Stimulated activated CD4-positive, alpha-beta T cell treated with anti-CD3 and anti-CD28 coated beads, Interleukin-2, amount 100 ng/mL, for 24 hours (primary cell): Measurements from ENCODE around the gene RRP9.

Experiments used
- DNase-seq, 2 donors: peaks; one replicate each; pipeline ENCODE4 v3.0.0-alpha.2; 2020

The RRP9 gene

DNA sequence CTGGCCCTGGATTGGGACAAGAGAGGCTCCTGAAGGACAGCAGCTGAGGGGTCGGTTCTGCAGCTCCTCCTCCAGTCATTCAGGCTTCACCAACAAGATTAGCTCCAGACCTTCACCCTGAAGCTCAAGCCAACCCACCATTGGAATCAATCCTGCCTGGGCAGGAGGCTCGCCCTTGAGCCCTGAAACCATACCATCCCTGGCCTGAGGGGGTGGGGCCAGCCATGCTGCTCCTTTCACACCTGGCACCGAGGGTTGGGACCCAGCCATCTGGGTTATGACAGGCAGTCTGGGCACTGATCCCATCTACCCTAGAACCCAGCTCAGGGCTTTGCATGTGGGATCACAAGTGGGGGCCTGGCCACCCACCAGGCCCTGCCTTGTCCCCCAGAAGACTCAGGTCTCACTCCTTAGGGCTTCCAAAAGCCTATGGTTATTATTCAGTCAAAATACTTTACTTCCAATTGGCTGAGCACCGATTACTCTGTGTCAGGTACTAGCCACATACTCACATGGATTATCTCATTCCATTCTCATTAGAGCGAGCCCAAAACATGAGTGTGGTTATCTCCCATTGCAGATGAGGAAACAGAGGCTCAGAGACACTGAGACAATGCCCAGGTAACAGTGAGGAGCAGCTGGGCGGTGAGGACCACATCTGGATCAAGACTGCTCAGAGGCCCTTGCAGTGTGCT is 29.0 kb upstream of the RRP9 start:
- DNase-seq: no peak

DNA sequence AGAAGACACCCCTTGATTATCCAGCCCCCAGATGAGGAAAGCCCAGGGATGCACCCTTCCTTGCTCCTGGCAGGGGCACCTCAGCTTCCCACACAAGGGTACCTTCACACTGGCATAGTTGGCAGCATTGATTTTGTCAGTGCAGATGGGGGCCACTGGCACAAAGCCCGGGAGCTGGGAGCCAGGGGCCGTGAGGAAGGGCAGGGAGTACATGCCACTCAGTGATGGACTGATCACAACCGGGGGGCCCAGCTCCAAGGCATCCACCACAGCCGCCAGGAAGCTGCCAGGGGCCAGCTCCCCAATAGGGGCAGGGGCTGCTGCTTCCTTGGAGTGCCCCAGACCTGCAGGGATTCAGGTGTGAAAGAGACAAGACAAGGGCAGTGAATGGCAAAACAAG is 28.1 kb upstream of the RRP9 start:
- DNase-seq: no peak

DNA sequence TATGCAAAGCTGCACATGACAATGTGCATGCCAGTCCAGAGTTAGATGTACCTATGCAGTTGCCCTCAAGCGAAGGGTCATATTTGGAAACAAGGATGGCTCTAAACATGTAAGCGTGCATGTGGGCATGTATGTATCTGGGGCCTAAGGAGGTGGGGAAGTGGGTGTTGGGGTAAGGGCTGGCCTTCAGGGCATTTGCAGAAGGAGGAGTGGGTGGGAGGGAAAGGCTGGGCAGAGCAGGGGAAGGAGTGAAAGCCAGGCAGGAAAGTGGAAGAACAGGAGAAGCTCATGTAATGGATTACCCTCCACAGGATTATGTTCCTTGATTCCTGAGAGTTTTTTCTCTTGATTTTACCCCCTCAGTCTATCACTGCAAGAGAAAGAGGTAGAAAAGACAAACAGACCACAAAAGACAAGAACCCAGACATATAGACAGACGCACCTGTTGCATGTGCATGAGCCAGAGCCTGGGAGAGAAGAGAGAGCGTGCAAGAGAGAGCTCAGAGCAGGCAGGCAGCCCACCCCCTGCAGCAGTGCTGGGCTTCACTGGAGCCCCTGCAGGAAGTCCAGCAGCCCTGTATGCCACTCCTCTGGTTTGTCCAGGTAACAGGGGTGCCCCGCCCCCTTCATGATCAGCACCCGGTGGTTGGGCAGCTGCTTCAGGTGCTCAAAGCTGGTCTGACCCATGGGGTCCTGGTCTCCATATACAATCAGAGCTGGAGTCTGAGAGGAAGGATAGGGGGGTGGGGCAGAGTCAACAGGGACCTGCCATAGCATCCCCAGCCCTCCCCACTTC is 27.4 kb upstream of the RRP9 start:
- no peak for DNase-seq

DNA sequence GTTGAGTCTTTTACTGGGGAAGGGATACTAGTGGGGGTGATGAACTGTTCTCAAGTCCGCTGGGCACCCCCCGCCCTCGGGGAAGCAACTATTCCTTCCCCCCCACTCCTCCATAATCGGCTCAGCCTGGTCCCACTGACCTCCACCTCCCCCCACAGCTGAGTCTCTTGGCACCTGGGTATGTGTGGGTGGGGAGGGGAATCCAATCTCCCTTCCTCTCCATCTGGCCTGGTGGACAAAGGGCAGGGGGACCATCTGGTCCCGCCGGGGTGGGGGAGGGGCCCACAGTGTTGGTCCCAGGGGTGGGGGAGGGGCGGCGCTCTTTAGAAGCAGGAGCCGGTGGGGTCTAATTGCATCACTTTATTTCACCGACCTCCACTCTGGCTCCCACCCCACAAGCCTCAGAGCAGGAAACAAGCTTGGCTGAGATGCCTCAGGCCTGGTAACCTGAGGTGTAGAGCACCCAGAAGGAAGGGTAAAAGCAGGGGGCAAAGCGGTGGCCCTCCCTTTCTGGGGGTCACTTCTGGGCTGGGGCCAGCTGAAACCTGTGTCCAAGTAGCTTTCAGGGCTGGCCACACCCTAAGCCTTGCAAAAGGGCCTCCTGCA is 26.6 kb upstream of the RRP9 start:
- no peak for DNase-seq

DNA sequence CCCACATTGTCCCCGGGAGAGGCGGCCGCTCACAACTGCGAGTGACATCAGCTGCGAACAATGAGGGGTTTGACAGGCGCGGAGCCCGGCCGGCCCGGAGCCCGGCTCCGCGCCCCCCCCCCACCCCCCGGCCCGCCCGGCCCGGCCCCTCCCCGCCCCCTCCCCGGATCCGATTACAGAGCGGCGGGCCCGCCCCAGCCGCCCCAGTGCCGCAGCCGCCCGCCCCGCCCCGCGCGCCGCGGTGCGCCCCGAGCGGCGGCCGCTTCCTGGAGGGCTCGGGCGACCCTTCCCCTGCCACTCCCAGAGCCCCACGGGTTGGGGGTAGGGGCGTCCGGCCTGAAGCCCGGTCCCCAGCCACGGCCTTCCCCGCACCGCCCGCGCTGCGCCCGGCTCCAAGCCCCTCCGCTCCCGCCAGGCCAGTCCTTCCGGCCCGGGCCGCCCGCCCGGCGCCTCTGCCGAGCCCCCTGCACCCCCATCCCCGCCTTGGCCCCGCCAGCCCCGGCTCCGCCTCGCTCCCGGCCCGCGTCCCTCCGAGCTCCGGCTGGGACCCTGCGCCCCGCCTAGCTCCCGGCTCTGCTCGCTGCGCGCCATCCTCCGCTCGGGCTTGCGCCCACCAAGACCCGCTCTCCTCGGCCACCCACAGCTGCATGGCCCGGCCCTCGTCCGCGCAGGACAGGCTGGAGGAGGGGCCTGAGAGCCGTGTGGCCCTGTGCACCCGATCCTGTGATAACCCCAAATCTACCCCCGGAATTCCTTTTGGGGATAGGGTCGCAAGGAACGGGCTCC is 25.9 kb upstream of the RRP9 start, which contains the start of gene PCBP4:
TSS of gene PCBP4 (minus strand) at position 71 of the 786 bp plus-strand sequence. CDS start 6,214 bp downstream, outside the sequence.
- peak; percentile 41 to 57 for DNase-seq

DNA sequence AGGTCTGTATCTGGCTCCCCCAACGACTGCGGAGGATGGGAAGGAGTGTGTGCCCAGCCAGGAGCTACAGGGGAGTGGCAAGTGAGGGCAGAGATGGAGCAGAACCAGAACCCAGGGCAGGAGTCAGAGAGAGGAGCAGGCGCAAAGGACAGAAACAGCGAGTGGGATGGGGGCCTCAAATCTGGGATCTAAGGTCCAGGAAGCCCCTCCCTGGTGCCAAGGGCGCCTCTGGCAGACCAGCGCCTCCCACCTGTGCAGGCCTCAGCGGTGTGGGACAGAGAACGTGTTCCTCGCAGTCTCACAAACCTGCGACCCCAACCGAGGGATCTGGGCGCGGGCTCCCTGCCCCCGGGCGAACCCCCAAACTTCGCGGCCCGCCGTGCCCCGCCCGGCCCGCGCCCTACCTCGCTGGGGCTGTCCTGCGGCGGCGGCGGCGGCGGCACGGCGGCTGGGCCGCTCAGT is 25.2 kb upstream of the RRP9 start:
- DNase-seq: no peak

DNA sequence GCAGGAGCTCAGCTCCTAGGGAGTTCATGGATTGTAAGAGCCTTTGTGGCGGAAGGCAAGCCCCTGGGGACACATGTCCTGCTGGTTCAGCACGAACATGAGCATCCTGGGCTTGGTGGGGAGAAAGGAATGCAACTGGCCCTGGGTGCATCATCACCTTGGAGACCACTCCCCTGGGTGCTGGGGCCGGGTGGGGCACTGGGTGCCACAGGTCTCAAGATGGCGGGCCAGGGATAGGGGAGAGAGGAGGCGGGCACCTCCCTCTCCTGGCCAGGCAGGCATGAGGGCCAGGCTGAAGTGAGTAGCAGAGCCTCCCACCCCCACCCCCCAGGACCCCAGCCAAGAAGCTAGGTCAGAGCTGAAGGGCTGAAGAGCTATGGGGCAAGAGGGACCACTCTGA is 24.8 kb upstream of the RRP9 start:
- DNase-seq: no peak

DNA sequence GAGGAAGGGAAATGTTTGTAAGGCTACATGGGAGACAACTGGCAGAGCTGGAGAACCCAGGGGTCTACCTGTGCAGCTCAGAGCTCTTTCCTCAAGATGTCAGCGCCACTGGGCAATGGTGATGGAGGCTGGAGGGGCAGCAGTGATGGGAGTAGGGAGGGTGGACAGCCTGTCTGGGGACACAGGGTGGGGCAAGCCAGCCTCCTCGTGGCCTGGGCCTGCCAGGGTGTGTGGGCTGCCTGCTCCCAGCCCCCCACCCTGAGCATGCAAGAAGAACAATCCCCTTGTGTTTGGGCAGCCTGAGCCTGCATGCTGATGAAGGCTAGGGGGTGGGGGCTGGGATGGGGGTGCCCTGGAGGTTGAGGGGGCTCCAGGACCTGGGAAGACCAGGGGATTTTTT is 24.3 kb upstream of the RRP9 start:
- no peak for DNase-seq

DNA sequence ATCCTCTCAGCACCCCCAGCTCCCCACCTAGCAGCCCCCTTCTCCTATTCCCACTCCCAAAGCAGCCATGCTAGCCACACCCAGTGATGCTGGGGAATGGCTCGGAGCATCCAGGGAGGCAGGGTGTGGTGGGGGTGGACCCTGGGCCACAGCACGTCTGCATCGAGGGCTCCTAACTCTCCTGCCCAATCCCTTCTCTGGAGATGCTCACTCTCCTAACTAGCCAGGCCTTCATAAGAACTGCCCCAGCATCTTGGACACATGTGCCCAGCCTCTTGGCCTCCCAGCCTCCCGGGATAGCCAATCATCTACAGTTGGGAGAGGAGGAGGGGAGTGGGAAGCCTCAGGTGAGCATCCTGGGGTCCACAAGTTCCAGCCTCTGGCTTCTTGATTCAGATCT is 22.8 kb upstream of the RRP9 start:
- no peak for DNase-seq

DNA sequence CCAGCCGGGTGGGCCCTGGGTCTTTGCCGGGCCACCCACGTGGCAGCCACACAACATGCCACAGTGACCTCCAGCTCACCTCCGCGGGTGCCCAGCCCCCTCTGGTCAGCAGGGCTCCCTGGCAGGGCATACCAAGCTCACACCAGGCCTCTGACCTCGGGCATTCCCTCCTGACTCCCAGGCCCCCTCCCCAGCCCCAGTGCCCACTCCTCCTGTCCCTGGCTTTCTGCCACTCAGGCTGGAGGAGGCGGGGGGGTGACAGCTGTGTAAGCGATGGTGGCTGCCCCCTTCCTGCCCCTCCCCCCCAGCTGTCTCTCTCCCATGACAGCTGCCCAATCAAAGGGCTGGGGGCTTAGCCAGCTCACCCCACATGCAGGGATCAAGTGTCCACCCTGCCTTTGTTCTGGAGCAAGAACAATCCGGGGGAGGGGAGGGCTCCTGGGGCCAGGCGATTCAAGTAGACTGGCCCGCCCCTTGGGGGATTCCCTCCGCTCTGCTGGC is 22.3 kb upstream of the RRP9 start:
- no peak for DNase-seq

DNA sequence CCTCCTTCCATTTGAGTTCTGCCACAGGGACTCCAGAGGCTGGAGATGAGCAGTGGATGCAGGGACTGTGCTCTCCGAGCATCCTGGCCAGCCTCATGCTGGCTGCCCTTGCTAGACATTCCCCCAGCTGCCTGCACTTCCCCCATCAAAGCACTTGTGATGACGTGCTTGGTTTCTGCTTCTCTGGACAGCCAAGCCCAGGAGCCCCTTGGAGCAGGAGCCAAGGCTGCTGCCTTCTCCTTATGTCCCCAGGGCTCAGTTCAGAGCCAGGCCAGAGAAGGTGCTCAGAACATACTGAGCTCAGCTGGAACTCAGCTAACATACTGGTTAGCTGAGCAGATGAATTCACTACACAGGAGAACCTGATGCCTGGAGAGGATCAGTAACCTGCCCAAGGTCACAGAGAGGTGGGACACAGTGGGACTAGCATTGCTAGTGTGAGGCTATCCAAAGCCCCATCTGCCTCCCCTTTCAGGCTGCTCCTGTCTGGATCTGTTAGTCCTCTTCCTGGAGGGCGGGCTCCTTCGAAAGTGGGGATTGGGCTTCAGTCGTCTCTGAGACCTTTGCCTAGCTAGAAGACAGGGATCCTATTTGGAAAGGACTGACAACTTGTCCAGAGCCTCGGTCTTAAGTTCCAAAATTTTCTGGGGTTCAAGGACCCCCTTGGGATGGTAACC is 21.3 kb upstream of the RRP9 start:
- DNase-seq: no peak

DNA sequence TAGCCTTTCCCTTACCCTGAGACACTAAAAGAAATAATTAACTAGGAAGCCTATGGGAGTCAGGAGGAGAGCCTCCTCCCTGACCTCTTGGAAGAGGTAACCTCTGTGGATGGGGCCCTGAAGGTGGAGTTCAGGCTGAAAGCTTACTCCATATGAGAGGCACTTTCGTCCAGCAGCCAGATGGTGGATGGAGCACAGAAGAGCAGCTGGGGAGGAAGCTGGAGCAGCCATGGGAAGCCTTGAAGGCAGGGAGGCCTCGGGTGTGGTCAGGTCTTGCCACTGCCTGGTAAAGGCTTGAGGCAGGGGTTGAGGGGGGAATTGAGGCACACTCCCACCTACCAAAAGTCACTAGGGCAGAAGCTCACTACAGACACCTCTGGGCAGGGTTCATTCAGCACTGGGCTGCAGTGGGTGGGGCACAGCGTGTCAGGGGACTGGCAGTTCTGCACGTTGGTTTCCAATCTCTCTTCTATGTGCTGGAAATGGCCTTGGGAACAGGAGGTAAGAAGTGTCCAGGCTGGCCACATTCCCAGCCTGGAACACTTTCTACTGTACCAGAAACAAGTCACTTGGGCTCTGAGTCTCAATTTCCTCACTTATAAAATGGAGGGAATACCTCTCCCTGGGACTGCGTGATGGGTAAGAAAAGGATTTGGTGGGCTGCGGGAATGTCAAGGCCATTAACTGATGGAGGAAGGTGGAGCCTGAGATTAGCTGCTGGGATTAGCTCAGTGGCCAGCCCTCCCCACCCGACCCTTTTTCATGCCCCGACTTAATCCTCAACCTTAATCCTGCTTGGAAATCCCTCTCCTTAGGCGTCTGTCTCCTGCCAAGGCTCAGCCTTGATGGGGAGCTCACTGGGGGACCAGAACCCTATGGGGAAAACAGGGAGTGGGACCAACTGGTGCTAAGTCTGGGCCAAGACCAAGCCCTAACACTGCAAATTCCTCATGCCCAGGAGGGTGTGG is 20.2 kb upstream of the RRP9 start:
- no peak for DNase-seq

DNA sequence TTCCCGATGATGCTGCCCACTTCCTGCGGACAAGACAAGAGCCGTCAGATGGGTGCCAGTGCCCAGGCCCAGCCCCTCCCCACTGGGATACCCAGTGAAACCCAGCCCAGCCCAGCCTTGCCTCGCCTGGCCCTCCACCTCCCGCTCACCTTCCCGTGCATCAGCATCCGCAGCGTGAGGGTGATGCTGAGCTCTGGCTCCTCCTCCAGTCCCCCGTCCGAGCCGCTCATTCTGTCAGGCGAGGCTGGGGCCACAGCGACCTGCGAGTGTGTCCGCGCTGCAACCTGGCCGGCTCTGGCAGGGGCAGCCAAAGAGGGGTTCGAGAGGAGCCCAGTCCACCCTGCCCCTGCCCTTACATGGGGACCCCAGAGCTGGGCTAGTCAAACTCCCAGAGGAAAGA is 19.3 kb upstream of the RRP9 start:
- DNase-seq: no peak

DNA sequence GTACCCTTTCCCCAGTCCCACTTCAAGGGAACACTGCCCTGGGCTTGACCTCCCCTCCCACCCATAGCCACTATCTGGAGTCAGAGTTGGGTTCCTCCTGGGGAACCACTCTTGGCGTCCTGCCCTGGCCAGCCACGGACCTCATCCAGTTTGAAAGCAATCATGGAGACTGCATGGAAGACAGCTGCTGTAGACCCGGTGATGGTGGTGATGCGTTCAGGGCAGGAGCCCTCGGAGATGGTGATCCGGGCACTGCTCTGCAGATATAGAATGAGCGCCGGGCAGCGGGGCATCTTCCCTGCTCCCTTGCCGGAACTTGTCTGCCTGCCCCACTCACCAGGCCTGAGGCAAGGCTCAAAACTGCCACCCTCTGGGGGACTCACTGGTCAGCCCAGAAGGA is 18.7 kb upstream of the RRP9 start:
- DNase-seq: no peak

DNA sequence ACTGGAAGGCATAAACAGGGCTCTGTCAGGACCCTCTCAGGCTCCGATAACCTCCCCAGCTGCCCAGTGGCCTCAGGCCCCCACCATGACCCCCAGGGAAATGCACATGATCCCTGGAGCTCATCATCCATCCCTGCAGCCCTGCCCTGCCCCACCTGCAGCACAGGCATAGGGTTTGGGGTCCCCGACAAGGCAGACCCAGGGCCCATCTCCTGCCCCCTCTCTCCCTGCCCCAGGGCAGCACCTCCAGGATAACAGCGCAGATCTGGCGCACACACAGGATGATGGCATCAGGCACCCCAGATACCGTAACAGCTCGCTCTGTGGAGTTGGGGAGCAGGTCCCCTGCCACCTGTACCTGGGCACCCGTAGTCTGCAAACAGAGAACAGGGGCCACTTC is 17.9 kb upstream of the RRP9 start:
- DNase-seq: no peak

DNA sequence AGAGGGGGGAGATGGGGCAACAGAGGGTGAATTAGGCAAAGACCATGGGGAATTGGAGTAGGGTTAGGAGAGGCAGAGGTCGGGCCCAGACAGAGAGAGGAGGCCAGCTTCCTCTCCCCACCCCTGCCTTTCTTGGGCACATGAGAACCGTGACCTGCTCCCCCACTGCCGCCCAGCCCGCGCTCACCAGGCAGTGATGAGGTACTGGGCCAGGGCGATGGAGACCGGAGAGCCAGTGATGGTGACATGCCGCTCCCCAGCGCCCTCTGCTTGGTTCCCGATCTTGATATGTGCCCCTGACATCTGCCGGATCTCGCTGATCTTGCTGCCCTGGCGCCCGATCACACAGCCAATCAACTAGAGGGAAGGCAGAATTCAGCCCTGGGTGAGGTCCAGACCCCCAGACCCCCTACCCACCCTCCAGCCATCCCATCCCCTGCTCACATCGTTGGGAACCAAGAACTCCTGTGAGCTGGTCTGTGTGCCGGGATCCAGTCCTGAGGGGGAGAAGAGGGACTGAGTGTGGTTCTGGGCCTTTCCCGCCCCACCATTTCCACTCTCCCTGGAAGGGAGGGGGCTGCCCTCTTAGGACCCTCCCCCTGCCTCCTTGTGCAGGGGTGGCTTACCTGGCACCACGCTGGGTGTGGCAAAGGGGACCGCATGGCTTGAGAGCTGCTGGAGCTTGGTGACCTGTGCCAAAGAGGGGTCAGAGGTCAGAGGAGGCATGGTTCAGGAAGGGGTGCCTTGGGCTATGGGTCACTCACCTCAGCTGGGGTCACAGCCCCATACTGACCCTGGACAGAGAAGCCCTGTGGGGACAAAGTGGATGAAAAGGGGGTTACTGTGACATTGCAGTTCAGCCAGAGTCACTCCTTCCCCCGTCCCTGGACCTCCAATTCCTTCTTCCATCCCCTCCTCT is 17.2 kb upstream of the RRP9 start:
- no peak for DNase-seq

DNA sequence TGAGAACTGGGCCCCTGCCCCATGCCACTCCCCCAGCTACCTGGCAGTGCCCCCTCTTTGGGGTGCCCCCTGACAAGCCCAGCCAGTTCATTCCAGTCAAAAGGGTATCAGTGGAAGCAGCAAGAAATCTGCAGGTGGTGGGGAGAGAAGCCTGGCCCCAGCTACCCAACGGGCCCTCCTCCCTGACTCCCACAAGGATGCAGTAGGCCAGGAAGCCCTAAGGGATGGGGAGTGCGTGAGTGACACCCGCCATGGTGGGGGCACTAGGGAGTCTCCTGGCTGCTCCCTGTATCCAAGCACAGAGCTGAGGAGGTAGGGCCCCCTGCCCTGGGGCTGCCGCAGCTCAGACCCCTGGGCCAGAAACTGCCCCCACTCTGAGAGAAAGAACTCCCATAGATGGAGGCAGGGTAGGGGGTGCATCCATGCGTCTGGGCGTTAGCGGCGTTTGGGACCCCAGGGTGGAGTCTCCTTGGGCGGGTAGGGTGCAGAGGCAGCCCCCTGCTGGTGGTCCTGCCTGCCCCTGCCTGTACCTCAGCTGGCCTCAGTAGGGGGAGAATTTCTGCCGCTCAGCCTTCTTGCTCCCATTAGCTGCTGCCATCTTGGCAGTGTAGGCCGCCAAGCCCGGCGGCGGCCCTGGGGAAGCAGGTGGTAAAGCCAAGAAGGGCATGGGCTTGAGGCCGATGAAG is 16.0 kb upstream of the RRP9 start:
- DNase-seq: no peak

DNA sequence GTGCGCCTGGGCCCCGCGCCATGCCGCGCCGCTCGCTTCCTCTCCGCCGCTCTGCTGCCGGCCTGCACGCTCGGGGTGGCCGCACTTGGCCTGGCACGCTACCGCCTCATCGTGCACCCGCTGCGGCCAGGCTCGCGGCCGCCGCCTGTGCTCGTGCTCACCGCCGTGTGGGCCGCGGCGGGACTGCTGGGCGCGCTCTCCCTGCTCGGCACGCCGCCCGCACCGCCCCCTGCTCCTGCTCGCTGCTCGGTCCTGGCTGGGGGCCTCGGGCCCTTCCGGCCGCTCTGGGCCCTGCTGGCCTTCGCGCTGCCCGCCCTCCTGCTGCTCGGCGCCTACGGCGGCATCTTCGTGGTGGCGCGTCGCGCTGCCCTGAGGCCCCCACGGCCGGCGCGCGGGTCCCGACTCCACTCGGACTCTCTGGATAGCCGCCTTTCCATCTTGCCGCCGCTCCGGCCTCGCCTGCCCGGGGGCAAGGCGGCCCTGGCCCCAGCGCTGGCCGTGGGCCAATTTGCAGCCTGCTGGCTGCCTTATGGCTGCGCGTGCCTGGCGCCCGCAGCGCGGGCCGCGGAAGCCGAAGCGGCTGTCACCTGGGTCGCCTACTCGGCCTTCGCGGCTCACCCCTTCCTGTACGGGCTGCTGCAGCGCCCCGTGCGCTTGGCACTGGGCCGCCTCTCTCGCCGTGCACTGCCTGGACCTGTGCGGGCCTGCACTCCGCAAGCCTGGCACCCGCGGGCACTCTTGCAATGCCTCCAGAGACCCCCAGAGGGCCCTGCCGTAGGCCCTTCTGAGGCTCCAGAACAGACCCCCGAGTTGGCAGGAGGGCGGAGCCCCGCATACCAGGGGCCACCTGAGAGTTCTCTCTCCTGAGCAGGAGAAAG is 14.4 kb upstream of the RRP9 start:
- peak in 1 of 2 donors; percentile 55 for DNase-seq
